T follicular helper cell (primary cell): ENCODE results near the gene LALBA.
"Not testable (repeated sequence)": the region's sequence is repeated elsewhere in the genome, so short reads cannot be mapped to it uniquely, and the experiment has no call there.

ENCODE experiments used
- DNase-seq: peaks from one replicate; pipeline ENCODE4 v3.0.0-alpha.2; 2020; ENCODE audit warnings: low read depth

LALBA gene

DNA sequence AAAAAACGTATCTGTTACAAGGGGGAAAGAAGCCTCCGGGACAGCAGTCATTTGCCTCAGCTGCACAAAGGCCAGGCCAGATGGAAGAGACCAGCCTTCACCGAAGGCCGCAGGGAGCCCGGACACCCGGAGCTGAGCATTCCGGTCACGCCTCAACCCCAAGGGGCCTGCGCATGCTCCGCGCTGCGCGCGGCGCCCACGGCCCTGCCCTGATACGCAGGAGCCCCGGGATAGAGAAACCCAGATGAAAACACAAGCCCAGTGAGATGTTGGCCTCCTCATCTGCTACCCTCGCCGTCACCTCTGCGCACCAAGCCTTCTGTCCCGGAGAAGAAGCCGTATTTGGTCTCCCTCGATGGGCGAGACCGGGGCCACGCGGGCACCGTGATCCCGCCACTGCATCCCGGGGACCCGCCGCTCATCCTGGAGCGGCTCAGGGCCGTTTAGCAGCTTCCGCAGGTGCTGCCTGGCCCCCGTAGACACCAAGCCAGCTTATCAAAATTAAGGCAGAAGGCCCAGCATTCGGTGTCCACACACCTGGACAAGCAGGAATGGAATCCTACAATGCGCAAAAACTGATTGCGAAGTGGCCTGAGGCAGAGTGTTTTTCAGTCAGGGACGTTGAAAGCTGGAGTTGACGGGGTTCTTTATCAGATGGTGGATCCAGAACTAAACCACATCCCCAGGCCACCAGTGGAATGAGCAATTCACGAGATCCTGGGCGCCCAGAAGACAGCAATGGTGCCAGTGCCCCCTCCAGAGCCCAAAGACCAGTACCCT is 41.8 kb downstream of the LALBA start:
- DNase-seq, result no peak

DNA sequence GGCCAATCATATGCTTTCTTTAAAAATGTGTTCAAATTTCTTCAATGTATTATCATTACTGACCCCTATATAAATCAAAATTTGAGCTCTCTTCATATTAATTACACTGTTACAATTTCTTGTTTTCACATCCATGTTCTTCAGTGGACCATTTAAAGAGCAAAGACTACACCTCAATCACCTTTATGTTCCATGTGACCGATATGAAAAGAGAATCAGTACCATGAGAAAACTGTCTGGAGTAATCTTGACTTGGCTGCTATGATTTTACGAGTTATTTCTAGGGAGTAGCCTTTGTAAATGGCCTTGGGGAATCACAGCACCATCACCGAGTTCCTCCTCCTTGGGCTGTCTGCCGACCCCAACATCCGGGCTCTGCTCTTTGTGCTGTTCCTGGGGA is 44.5 kb downstream of the LALBA start, which contains the start of gene OR8S1:
TSS of gene OR8S1 (plus strand) at position 301 of the 400 bp plus-strand sequence. CDS start at position 301, 0 bp downstream.
- no peak for DNase-seq

DNA sequence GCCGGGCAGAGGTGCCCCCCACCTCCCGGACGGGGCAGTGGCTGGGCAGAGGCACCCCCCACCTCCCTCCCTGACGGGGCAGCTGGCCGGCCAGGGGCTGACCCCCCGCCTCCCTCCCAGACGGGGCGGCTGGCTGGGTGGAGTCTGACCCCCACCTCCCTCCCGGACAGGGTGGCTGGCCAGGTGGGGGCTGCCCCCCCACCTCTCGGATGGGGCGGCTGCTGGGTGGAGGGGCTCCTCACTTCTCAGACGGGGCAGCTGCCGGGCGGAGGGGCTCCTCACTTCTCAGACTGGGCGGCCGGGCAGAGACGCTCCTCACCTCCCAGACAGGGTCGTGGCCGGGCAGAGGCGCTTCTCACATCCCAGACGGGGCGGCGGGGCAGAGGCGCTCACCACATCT is 49.5 kb downstream of the LALBA start:
- DNase-seq, result not testable (repeated sequence)
